T-cell (primary cell): ENCODE measurements around the gene ACOT11. TPM values are rescaled to one million over a fixed set of nuclear protein-coding genes. Genes with fewer than 3 reads are reported as not detected.

Source experiments
- ATAC-seq, 4 experiments: fragments of 200-7000 bp in 3 of 4; fragments of 150-1000 bp in 1 of 4; cut with Tn5 transposase; replicated peaks in 1 of 4; 1 replicate in 3 of 4; 2 replicates in 1 of 4; pipeline ENCODE4 v1.10.0; 2021; ENCODE audit warnings: moderate library complexity in 3 of 4, mild to moderate bottlenecking in 2 of 4, moderate number of reproducible peaks in 1 of 4
- CTCF ChIA-PET, 2 donors: fragments of 300-600 bp; sonication (Branson Sonifier 250); formaldehyde crosslinking; loops; one replicate each; lab custom pipeline; 2022; ENCODE audit warnings: antibody characterized with exemption in 2 of 2; lab: Charles Lee
- POLR2A ChIA-PET, 2 donors: fragments of 300-600 bp; sonication (Branson Sonifier 250); formaldehyde crosslinking; loops; one replicate each; lab custom pipeline; 2022; ENCODE audit warnings: antibody characterized with exemption in 2 of 2; lab: Charles Lee
- DNase-seq, 35 experiments: peaks; one replicate each; pipeline versions ENCODE4 v3.0.0 to v3.0.0-alpha.2; 2013 to 2023
- H3K27ac ChIP-seq: one replicate; pipeline ENCODE4 v1.5.1; 2013; ENCODE audit warnings: low read length
- H3K27me3 ChIP-seq, 2 experiments: replicated peaks in 1 of 2; 1 replicate in 1 of 2; 2 replicates in 1 of 2; pipeline versions ENCODE4 v1.6.1 to v1.7.0; 2013; ENCODE audit warnings: low read length in 1 of 2, mixed read lengths in 1 of 2; ENCODE audit not compliant: control insufficient read depth in 2 of 2, insufficient read depth in 2 of 2; ENCODE audit errors: extremely low read depth in 1 of 2
- H3K36me3 ChIP-seq, 2 donors: 1 replicate in 1 of 2; 2 replicates in 1 of 2; pipeline versions ENCODE4 v1.6.1 to v1.7.0; 2013; ENCODE audit warnings: low read length in 1 of 2; ENCODE audit not compliant: control insufficient read depth in 2 of 2, insufficient read depth in 1 of 2; ENCODE audit errors: extremely low read depth in 1 of 2
- H3K4me1 ChIP-seq, 2 experiments: 1 replicate in 1 of 2; 2 replicates in 1 of 2; pipeline versions ENCODE4 v1.6.1 to v1.7.0; 2013; ENCODE audit warnings: low read length in 2 of 2, mixed read lengths in 1 of 2; ENCODE audit not compliant: insufficient read depth in 2 of 2, control insufficient read depth in 1 of 2; ENCODE audit errors: extremely low read depth in 1 of 2
- H3K4me3 ChIP-seq, 2 donors: 1 replicate in 1 of 2; 2 replicates in 1 of 2; pipeline versions ENCODE4 v1.5.1 to v1.7.0; 2013; ENCODE audit warnings: mild to moderate bottlenecking in 2 of 2, low read length in 1 of 2, moderate library complexity in 1 of 2; ENCODE audit not compliant: control insufficient read depth in 1 of 2; ENCODE audit errors: extremely low read depth in 1 of 2
- H3K9me3 ChIP-seq: 2 replicates; pipeline ENCODE4 v1.7.0; 2013
- H3K27ac Mint-ChIP-seq, 2 donors: one replicate each; pipeline ENCODE4 v1.8.0; 2020 to 2021; ENCODE audit warnings: mild to moderate bottlenecking in 2 of 2, mixed read lengths in 2 of 2
- H3K27me3 Mint-ChIP-seq, 2 donors: one replicate each; pipeline ENCODE4 v1.8.0; 2021 to 2022; ENCODE audit warnings: mixed read lengths in 2 of 2
- H3K36me3 Mint-ChIP-seq: one replicate; pipeline ENCODE4 v1.8.0; 2021; ENCODE audit warnings: mixed read lengths
- H3K4me1 Mint-ChIP-seq, 3 donors: one replicate each; pipeline ENCODE4 v1.8.0; 2020 to 2022; ENCODE audit warnings: mixed read lengths in 3 of 3, mild to moderate bottlenecking in 1 of 3
- H3K4me3 Mint-ChIP-seq, 3 donors: one replicate each; pipeline ENCODE4 v1.8.0; 2020 to 2022; ENCODE audit warnings: mild to moderate bottlenecking in 3 of 3, mixed read lengths in 3 of 3, moderate library complexity in 3 of 3
- H3K9me3 Mint-ChIP-seq, 3 donors: one replicate each; pipeline ENCODE4 v1.8.0; 2020 to 2022; ENCODE audit warnings: mixed read lengths in 3 of 3
- WGBS: methylation state at CpG from one replicate; pipeline ENCODE4 v1.1.5; 2013; ENCODE audit warnings: missing lambda C conversion rate; ENCODE audit not compliant: insufficient coverage; 5-methylcytosine and 5-hydroxymethylcytosine counted together
- total RNA-seq, 35 experiments: library from RNA in 6 of 35; stranded (reverse) in 6 of 35; fragments of 120-200 nt in 1 of 35; gene quantifications; one replicate each; pipeline versions ENCODE4 v1.2.1 to v1.2.4 and lab custom pipeline; 2013 to 2026

ACOT11 gene
- total RNA-seq, 5 donors from 2014 or later (not counting 1 experiment from before 2014, with no cell fraction given) = 0.60 to 1.4 (median 0.93) TPM

DNA sequence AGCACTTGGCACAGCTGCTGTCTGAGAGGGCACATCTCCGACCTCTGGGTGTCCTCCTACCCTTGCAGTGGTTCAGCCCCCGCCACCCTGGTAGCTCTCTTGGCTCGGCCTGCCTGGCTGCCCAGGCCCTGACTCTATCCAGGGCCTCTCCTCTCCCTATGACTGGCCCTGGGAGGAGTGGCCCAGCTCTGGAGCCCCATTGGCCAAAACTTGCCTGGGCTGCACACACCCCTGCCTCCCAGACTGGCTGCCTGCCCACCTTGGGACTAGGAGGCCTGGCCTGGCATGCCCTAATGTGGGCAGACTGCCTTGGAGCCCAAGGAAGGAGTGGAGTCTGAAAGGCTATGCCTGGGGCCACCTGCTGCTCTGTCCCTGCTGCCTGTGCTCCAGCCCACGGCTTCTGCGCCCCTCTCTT lies 33.6 kb downstream of the ACOT11 start:
- no peak for ATAC-seq
- no peaks in the 10 kb centered on the region for H3K4me1 ChIP-seq
- H3K27me3 ChIP-seq = peaks cover 0 to 3% of the 10 kb centered on the region in 2 experiments
- H3K9me3 Mint-ChIP-seq = no peaks in the 10 kb centered on the region
- 64% methylated on average over 1 of the region's 5 CpGs for WGBS
- CTCF ChIA-PET = no interaction called here
- no peak overlapping the region for H3K27ac ChIP-seq
- no peaks in the 10 kb centered on the region for H3K36me3 Mint-ChIP-seq
- no peak overlapping the region for H3K4me3 Mint-ChIP-seq
- POLR2A ChIA-PET = no interaction called here
- DNase-seq = no peak
- no peaks in the 10 kb centered on the region for H3K4me1 Mint-ChIP-seq
- H3K4me3 ChIP-seq = no peak overlapping the region
- peaks cover 0 to 5% of the 10 kb centered on the region in 2 donors for H3K36me3 ChIP-seq
- no peaks in the 10 kb centered on the region for H3K27me3 Mint-ChIP-seq
- no peaks in the 10 kb centered on the region for H3K9me3 ChIP-seq
- no peak overlapping the region for H3K27ac Mint-ChIP-seq

DNA sequence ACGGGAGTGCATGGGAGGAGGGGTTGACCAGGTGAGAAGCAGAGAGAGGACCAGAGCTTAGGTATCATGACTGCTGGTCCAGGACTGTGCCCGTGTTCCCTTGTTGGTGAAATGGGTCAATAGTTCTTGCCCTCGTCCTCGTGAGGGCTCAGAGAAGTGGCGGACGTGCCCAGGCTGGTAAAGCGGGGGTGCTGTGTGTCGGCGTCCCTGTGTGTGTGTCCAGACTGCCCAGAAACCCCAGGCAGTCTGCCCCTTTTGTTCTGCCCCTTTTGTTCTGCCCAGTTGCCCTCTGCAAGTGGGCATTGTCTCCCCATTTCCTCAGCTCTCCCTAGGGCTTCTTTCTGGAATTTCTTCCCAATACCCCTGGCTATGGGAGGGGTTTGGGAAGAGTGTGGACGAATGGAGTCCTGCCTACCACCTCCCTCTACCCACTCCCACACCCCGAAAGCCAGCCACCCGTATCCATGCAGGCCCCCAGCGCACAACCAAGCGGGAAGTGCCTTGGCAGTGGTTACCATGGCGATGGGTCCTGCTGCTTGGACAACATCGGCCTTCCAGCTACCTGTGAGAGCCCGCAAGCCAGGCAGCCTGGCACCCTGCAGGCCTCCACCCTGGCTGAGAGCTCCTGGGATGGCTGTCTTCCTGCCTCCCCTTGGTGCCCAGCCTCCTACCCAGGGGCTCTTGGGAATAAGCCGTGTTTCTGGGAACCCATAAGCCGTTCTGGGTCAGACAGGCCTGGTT lies 34.7 kb downstream of the ACOT11 start:
- Histone ChIP-seq H3K27me3 (peaks cover 0 to 3% of the 10 kb centered on the region in 2 experiments), H3K27ac (no peak overlapping the region), H3K9me3 (no peaks in the 10 kb centered on the region), H3K4me3 (no peak overlapping the region), H3K36me3 (peaks cover 0 to 5% of the 10 kb centered on the region in 2 donors), H3K4me1 (no peaks in the 10 kb centered on the region)
- Mint-ChIP-seq H3K4me3 (no peak overlapping the region), H3K27me3 (no peaks in the 10 kb centered on the region), H3K4me1 (no peaks in the 10 kb centered on the region), H3K36me3 (no peaks in the 10 kb centered on the region), H3K9me3 (no peaks in the 10 kb centered on the region), H3K27ac (no peak overlapping the region)
- ATAC-seq (no peak), DNase-seq (no peak)
- CTCF ChIA-PET = no interaction called here
- POLR2A ChIA-PET = no interaction called here
- 92% methylated on average over 14 of the region's 19 CpGs for whole genome bisulfite sequencing

DNA sequence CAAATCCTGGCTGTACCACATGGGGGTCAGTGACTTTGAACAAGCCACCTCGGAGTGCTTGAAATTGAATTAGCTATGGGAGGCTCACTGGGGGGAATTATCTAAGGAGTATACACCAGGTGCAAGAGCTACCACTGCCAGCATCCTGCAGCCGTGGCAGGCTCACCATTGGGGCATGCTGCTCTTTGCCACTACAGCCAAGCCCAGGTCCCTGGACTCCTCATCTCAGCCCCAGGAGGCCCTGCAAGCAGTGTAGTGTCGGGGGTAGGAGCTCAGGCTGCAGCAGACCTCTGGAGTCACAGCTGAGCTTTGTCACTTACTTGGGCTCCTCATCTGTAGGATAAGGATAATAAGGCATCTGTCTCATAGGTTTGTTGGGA lies 35.3 kb downstream of the ACOT11 start:
- no peaks in the 10 kb centered on the region for H3K27me3 ChIP-seq
- Mint-ChIP-seq H3K27ac (no peak overlapping the region), H3K27me3 (no peaks in the 10 kb centered on the region), H3K9me3 (no peaks in the 10 kb centered on the region), H3K4me3 (no peak overlapping the region), H3K36me3 (no peaks in the 10 kb centered on the region), H3K4me1 (peaks cover 1 to 3% (median 2%) of the 10 kb centered on the region in 3 donors)
- H3K4me3 ChIP-seq = no peak overlapping the region
- ChIA-PET POLR2A (no interaction called here), CTCF (no interaction called here)
- DNase-seq (no peak), ATAC-seq (no peak)
- WGBS = 73% methylated on average over 2 of the region's 3 CpGs
- peaks cover 0 to 5% of the 10 kb centered on the region in 2 donors for H3K36me3 ChIP-seq
- H3K4me1 ChIP-seq = peaks cover 0 to under 1% of the 10 kb centered on the region in 2 experiments
- H3K27ac ChIP-seq = no peak overlapping the region
- H3K9me3 ChIP-seq = no peaks in the 10 kb centered on the region

DNA sequence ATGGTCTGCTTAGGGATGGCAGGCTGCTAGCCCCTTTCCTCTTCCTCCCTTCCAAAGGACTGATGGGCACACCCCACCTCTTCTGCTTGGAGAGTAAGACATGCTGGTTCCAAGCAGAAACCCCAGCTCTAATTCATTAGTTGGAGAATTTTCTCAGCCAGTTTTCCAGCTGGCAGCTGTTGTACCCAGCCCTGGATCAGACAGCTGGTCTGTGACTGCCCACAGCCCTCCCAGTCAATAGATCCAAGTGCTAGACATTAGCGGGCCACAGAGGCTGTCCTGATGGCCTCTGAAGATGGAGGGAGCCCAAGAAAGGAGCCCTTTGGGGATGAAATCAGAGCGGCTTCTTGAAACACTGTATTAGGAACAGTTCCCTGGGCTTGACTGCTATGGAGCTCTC lies 35.8 kb downstream of the ACOT11 start:
- no peaks in the 10 kb centered on the region for H3K9me3 ChIP-seq
- peaks cover 0 to 5% of the 10 kb centered on the region in 2 donors for H3K36me3 ChIP-seq
- H3K4me3 ChIP-seq = no peak overlapping the region
- Mint-ChIP-seq H3K4me3 (no peak overlapping the region), H3K27me3 (no peaks in the 10 kb centered on the region), H3K27ac (no peak overlapping the region), H3K4me1 (peaks cover 5 to 7% (median 6%) of the 10 kb centered on the region in 3 donors), H3K9me3 (no peaks in the 10 kb centered on the region), H3K36me3 (no peaks in the 10 kb centered on the region)
- WGBS = 100% methylated on average over 2 of the region's 2 CpGs
- no peak overlapping the region for H3K27ac ChIP-seq
- ATAC-seq (no peak), DNase-seq (no peak)
- peaks cover 0 to 3% of the 10 kb centered on the region in 2 experiments for H3K4me1 ChIP-seq
- CTCF ChIA-PET = no interaction called here
- POLR2A ChIA-PET = no interaction called here
- peaks cover 0 to 2% of the 10 kb centered on the region in 2 experiments for H3K27me3 ChIP-seq

DNA sequence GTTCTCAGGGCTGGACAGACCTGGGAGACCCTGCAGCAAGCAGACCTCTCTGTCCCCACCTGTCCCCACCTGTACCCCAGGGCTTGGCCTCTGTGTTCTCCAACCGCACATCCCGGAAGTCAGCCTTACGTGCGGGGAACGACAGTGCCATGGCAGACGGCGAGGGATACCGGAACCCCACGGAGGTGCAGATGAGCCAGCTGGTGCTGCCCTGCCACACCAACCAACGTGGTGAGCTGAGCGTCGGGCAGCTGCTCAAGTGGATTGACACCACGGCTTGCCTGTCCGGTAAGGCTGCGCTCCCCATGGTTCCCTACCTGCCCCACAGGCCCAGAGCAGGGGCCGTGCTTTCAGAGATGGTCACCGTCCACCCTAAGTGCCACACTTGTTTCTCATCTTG lies 36.5 kb downstream of the ACOT11 start:
- Mint-ChIP-seq H3K27me3 (no peaks in the 10 kb centered on the region), H3K4me3 (no peak overlapping the region), H3K9me3 (no peaks in the 10 kb centered on the region), H3K27ac (no peak overlapping the region), H3K4me1 (peaks cover 5 to 7% (median 6%) of the 10 kb centered on the region in 3 donors), H3K36me3 (no peaks in the 10 kb centered on the region)
- Histone ChIP-seq H3K4me1 (peaks cover 0 to 3% of the 10 kb centered on the region in 2 experiments), H3K36me3 (peaks cover 0 to 5% of the 10 kb centered on the region in 2 donors), H3K27me3 (peaks cover 0 to 2% of the 10 kb centered on the region in 2 experiments), H3K4me3 (no peak overlapping the region), H3K9me3 (no peaks in the 10 kb centered on the region), H3K27ac (no peak overlapping the region)
- 90% methylated on average over 16 of the region's 17 CpGs for WGBS
- DNase-seq (no peak), ATAC-seq (no peak)
- ChIA-PET CTCF (no interaction called here), POLR2A (no interaction called here)

DNA sequence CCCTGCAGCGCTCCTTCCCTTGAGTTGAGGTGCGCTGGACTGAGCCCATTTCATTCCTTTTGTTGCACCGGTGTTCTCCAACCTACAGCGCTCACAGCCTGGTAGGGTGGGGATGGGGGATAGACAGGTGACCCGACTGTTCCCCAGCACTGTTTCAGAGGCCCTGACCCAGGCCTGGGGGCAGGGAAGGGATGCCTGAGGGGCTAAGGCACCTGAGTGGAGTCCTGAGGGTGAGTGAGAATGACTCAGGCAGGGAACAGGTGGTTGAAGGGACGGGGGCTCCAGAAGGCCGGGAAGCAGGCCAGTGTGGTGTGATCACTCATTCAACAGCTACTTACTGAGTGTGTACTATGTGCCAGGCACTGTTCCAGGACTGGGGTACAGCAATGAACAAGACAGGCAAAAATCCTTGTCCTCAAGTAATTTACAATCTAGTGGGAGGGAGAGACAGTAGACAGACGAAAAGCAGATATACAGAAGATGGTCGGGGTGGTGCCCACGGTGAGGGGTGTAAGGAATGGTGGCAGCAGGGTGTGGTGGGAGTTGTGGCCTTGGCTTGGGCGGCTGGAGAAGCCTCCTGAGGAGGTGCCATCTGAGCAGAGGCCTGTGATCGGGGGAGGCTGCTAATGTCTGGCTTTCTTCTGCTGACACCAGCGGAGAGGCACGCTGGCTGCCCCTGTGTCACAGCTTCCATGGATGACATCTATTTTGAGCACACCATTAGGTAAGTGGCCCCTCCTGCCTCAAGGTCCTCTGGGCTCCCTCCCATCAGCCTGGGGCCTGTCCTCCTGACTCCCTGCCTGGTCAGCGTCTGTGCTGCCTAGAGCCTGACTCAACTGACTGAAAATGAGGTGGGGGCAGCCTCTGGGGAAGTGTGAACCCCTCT lies 37.4 kb downstream of the ACOT11 start:
- DNase-seq = no peak
- peaks cover 0 to 2% of the 10 kb centered on the region in 2 experiments for H3K27me3 ChIP-seq
- Mint-ChIP-seq H3K27me3 (no peaks in the 10 kb centered on the region), H3K27ac (no peak overlapping the region), H3K9me3 (no peaks in the 10 kb centered on the region), H3K36me3 (no peaks in the 10 kb centered on the region), H3K4me1 (peaks cover 5 to 7% (median 6%) of the 10 kb centered on the region in 3 donors), H3K4me3 (no peak overlapping the region)
- H3K36me3 ChIP-seq = peaks cover 0 to 5% of the 10 kb centered on the region in 2 donors
- no peak overlapping the region for H3K4me3 ChIP-seq
- no peak overlapping the region for H3K27ac ChIP-seq
- ATAC-seq = no peak
- H3K9me3 ChIP-seq = no peaks in the 10 kb centered on the region
- H3K4me1 ChIP-seq = peaks cover 0 to 3% of the 10 kb centered on the region in 2 experiments
- ChIA-PET CTCF (no interaction called here), POLR2A (no interaction called here)
- 81% methylated on average over 12 of the region's 15 CpGs for WGBS
